Heart right ventricle (tissue), 16 donors: ENCODE results near the gene BAG2. TPM values are rescaled to one million over a fixed set of nuclear protein-coding genes. Genes with fewer than 3 reads are reported as not detected.

Experiments
- ATAC-seq, 8 donors: fragments of 200-7000 bp; cut with Tn5 transposase; one replicate each; pipeline ENCODE4 v1.9.1; 2020; ENCODE audit warnings: mild to moderate bottlenecking in 8 of 8, moderate library complexity in 8 of 8, moderate number of reproducible peaks in 1 of 8
- DNase-seq, 2 donors: peaks; one replicate each; pipeline ENCODE4 v3.0.0-alpha.2; 2020
- H3K27ac ChIP-seq, 10 donors: fragments of 200-600 bp; sonication (generic) in 2 of 10; one replicate each; pipeline versions ENCODE4 v1.5.0 to v1.8.0; 2020 to 2022; ENCODE audit warnings: mild to moderate bottlenecking in 3 of 10
- H3K27me3 ChIP-seq, 7 donors: fragments of 200-600 bp; one replicate each; pipeline ENCODE4 v1.8.0; 2021 to 2022; ENCODE audit warnings: mild to moderate bottlenecking in 2 of 7
- H3K36me3 ChIP-seq, 9 donors: fragments of 200-600 bp; sonication (generic) in 1 of 9; one replicate each; pipeline versions ENCODE4 v1.5.0 to v1.8.0; 2020 to 2022; ENCODE audit warnings: mild to moderate bottlenecking in 2 of 9
- H3K4me1 ChIP-seq, 9 donors: fragments of 200-600 bp; sonication (generic) in 1 of 9; one replicate each; pipeline versions ENCODE4 v1.5.0 to v1.8.0; 2020 to 2022; ENCODE audit warnings: mild to moderate bottlenecking in 4 of 9
- H3K4me3 ChIP-seq, 10 donors: fragments of 200-600 bp; sonication (generic) in 2 of 10; one replicate each; pipeline versions ENCODE4 v1.5.0 to v1.8.0; 2020 to 2022; ENCODE audit warnings: mild to moderate bottlenecking in 7 of 10, moderate library complexity in 2 of 10
- H3K9me3 ChIP-seq, 11 donors: fragments of 200-600 bp in 10 of 11; sonication (generic) in 2 of 11; one replicate each; pipeline versions ENCODE4 v1.5.0 to v1.8.0; 2013 to 2022; ENCODE audit warnings: mild to moderate bottlenecking in 2 of 11, control low read depth in 1 of 11, moderate library complexity in 1 of 11
- CTCF ChIP-seq, 9 donors: fragments of 200-600 bp; sonication (generic) in 2 of 9; IDR thresholded peaks; one replicate each; pipeline versions ENCODE4 v1.5.0 to v1.8.0; 2021 to 2022; ENCODE audit warnings: antibody characterized with exemption in 9 of 9, mild to moderate bottlenecking in 5 of 9, moderate library complexity in 1 of 9
- WGBS, 2 donors: extraction: QIAGEN DNeasy Blood & Tissue Kit; methylation state at CpG; one replicate each; pipeline ENCODE4 v1.1.7; 2013; ENCODE audit warnings: inconsistent platforms in 1 of 2; 5-methylcytosine and 5-hydroxymethylcytosine counted together
- intact Hi-C, 10 donors: fragments of 100-400 bp; cut with DNase I; formaldehyde crosslinking; loops; one replicate each; pipeline versions ENCODE4 v1.11.1 to v1.14.2; 2022
- polyA plus RNA-seq, 2 donors: library from polyadenylated mRNA; stranded (reverse); fragments of 200-250 nt; gene quantifications; one replicate each; pipeline ENCODE4 v1.2.3, GENCODE V29; 2013
- total RNA-seq, 10 donors: library from RNA; stranded (reverse); fragmentation: NEBNext Ultra II Directional in 3 of 10; extraction: Animal tissue kit (Norgen Biotek cat#: 25700) in 3 of 10; gene quantifications; one replicate each; pipeline versions ENCODE4 v1.2.1 to v1.2.4, GENCODE V29; 2021 to 2023
- donor health status: Arrhythmogenic right ventricular cardiomyopathy.
- donor health status: ischemic (EF 13 %, LVEDD 7.1; RV severe dilation, severe dysfunction).
- donor health status: healthy with polysubstance abuse.
- donor health status: DM: no; HTN: yes; CAD: no.
- donor health status: DM: no; HTN: no; CAD: no.
- donor health status: ischemic (EF 25% LVEDD 6.9; RV normal size, moderate dysfunction).
- donor health status: ischemic (EF 25% LVEDD 5.7; RV mildly dilated, moderate dysfunction).
- donor health status: healthy.
- donor health status: DM: yes; HTN: yes; CAD: no.
- donor health status: Ischemic cardiomyopathy.
- donor health status: ischemic (EF 35%, LVEDD 5.7; RV mildly dilated, moderate dysfunction).
- donor health status: nonischemic (EF 11% LVEDD 7.7; RV severe dilation, severe dysfunction).
- donor health status: DM: yes; HTN: yes; CAD: no.
- donor health status: PGD.
- donor health status: ischemic (EF 29% LVEDD 5.4; RV normal size, mild dysfunction).
- donor health status: nonischemic (EF 23%, LVEDD 6.1; RV moderate dilation, normal function).

BAG2 gene
- total and polyA plus RNA-seq, 12 donors: 3.9 to 15.6 (median 9.3) TPM

GRCh38 chr6:57134954-57135353 lies 37.2 kb upstream of the BAG2 start:
- Histone ChIP-seq H3K36me3 (peaks cover 0 to 78% (median 19%) of the 10 kb centered on the region in 9 donors), H3K4me1 (peaks cover 0 to 20% (median 15%) of the 10 kb centered on the region in 9 donors), H3K27me3 (no peaks in the 10 kb centered on the region), H3K4me3 (no peak overlapping the region), H3K9me3 (no peaks in the 10 kb centered on the region), H3K27ac (no peak overlapping the region)
- intact Hi-C loops: no loop called here
- TF ChIP-seq CTCF (IDR thresholded peaks at IDR 0.05): no peak
- 96 to 98% methylated on average over 1 of the region's 1 CpG for WGBS, 2 donors
- no peak for ATAC-seq
- no peak for DNase-seq

- no peaks in the 10 kb centered on the region for H3K27me3 ChIP-seq
- peaks cover 0 to 12% (median 8%) of the 10 kb centered on the region in 9 donors for H3K4me1 ChIP-seq
- no peak for DNase-seq
- no peaks in the 10 kb centered on the region for H3K9me3 ChIP-seq
- H3K36me3 ChIP-seq: peaks cover 0 to 78% (median 19%) of the 10 kb centered on the region in 9 donors
- TF ChIP-seq CTCF (IDR thresholded peaks at IDR 0.05): no peak
- no peak for ATAC-seq
- no peak overlapping the region for H3K27ac ChIP-seq
- 84 to 95% methylated on average over 1 of the region's 1 CpG for WGBS, 2 donors
- H3K4me3 ChIP-seq: no peak overlapping the region
- intact Hi-C loops: no loop called here
Observed at GRCh38 chr6:57135885-57136284, 36.2 kb upstream of the BAG2 start.

- Histone ChIP-seq H3K27me3 (no peaks in the 10 kb centered on the region), H3K36me3 (peaks cover 0 to 82% (median 33%) of the 10 kb centered on the region in 9 donors), H3K27ac (no peak overlapping the region), H3K4me1 (no peaks in the 10 kb centered on the region), H3K4me3 (no peak overlapping the region), H3K9me3 (peaks cover 0 to under 1% (median 0%) of the 10 kb centered on the region in 11 donors)
- intact Hi-C loops: no loop called here
- WGBS, 2 donors: 97 to 100% methylated on average over 2 of the region's 2 CpGs
- TF ChIP-seq CTCF (IDR thresholded peaks at IDR 0.05): no peak
- ATAC-seq (no peak), DNase-seq (no peak)
Observed at GRCh38 chr6:57137350-57137749, 34.8 kb upstream of the BAG2 start.

GRCh38 chr6:57138026-57138425 lies 34.1 kb upstream of the BAG2 start:
- intact Hi-C loops: no loop called here
- 96 to 97% methylated on average over 11 of the region's 11 CpGs for WGBS, 2 donors
- H3K27ac ChIP-seq: no peak overlapping the region
- peaks cover 0 to 4% (median 0%) of the 10 kb centered on the region in 11 donors for H3K9me3 ChIP-seq
- no peak for TF ChIP-seq CTCF (IDR thresholded peaks at IDR 0.05)
- no peaks in the 10 kb centered on the region for H3K4me1 ChIP-seq
- no peaks in the 10 kb centered on the region for H3K27me3 ChIP-seq
- no peak overlapping the region for H3K4me3 ChIP-seq
- no peak for DNase-seq
- no peak for ATAC-seq
- H3K36me3 ChIP-seq: peaks cover 0 to 85% (median 37%) of the 10 kb centered on the region in 9 donors
